Effector CD8-positive, alpha-beta T cell (primary cell): ENCODE measurements around the gene DDX56.
"Not testable (repeated sequence)": the region's sequence is repeated elsewhere in the genome, so short reads cannot be mapped to it uniquely, and the experiment has no call there.

ENCODE experiments used
- DNase-seq: peaks from one replicate; lab custom pipeline; 2025; lab: John Stamatoyannopoulos, UW
- total RNA-seq, 4 experiments: gene quantifications; one replicate each; lab custom pipeline; 2026; lab: John Stamatoyannopoulos, UW

Gene DDX56
- total RNA-seq, result 106 to 152 (median 112) reads per million in 4 experiments

- peak; percentile 88 for DNase-seq
These were observed at the start of gene DDX56 for GRCh38 chr7:44573464-44574286. Gene DDX56, minus strand, starts transcription at chr7:44573908. Its CDS starts 13 bp downstream, at chr7:44573895.

GRCh38 chr7:44622342-44623151, 48.8 kb upstream of the DDX56 start:
- DNase-seq, result no peak

- no peak for DNase-seq
These were observed 48.0 kb upstream of the DDX56 start for GRCh38 chr7:44621750-44622103.

- DNase-seq, result no peak
These were observed 47.5 kb upstream of the DDX56 start for GRCh38 chr7:44621034-44621749.

- no peak for DNase-seq
These were observed 45.0 kb upstream of the DDX56 start for GRCh38 chr7:44618753-44619152.

- no peak for DNase-seq
These were observed 44.3 kb upstream of the DDX56 start for GRCh38 chr7:44618045-44618444.

- DNase-seq, result no peak
These were observed 43.6 kb upstream of the DDX56 start for GRCh38 chr7:44617225-44617890.

- DNase-seq, result no peak
These were observed 42.8 kb upstream of the DDX56 start for GRCh38 chr7:44616545-44616944.

- no peak for DNase-seq
These were observed 42.1 kb upstream of the DDX56 start for GRCh38 chr7:44615793-44616192.

- no peak for DNase-seq
These were observed 41.5 kb upstream of the DDX56 start for GRCh38 chr7:44615149-44615611.

- DNase-seq, result no peak
These were observed 36.1 kb upstream of the DDX56 start for GRCh38 chr7:44609829-44610228.

GRCh38 chr7:44608916-44609648, 35.4 kb upstream of the DDX56 start:
- DNase-seq, result no peak

GRCh38 chr7:44607141-44608068, 33.7 kb upstream of the DDX56 start:
- DNase-seq, result no peak

GRCh38 chr7:44606341-44607140, 32.8 kb upstream of the DDX56 start, which contains the start of gene OGDH:
Gene OGDH, plus strand, starts transcription at chr7:44606627. Its CDS starts 17,717 bp downstream, at chr7:44624344.
- DNase-seq, result peak; percentile 97

GRCh38 chr7:44604941-44605340, 31.2 kb upstream of the DDX56 start:
- no peak for DNase-seq

GRCh38 chr7:44603193-44603592, 29.5 kb upstream of the DDX56 start:
- DNase-seq, result no peak

GRCh38 chr7:44602576-44602910, 28.8 kb upstream of the DDX56 start:
- no peak for DNase-seq

GRCh38 chr7:44599222-44599621, 25.5 kb upstream of the DDX56 start:
- no peak for DNase-seq

GRCh38 chr7:44597181-44597580, 23.5 kb upstream of the DDX56 start:
- DNase-seq, result not testable (repeated sequence)
